Epithelial cell of esophagus (primary cell): Measurements from ENCODE around the gene ITGAE.

ENCODE experiments used
- DNase-seq: peaks from one replicate; pipeline ENCODE4 v3.0.0; 2010; ENCODE audit warnings: low read depth
- H3K4me3 ChIP-seq: 2 replicates; pipeline ENCODE4 v1.5.1; 2011; ENCODE audit warnings: mild to moderate bottlenecking, low read length, control low read depth
- CTCF ChIP-seq: IDR thresholded peaks from 2 replicates; pipeline ENCODE4 v1.5.1; 2011; ENCODE audit warnings: low read depth, mild to moderate bottlenecking, low read length, control low read depth, inconsistent platforms; ENCODE audit not compliant: insufficient read depth; ENCODE audit errors: missing control alignments

The ITGAE gene

GRCh38 chr17:3678821-3679530 is 122.0 kb downstream of the ITGAE start:
- H3K4me3 ChIP-seq: no peak overlapping the region
- no peak for TF ChIP-seq CTCF
- DNase-seq: no peak

- no peak for DNase-seq
- no peak overlapping the region for H3K4me3 ChIP-seq
- no peak for TF ChIP-seq CTCF
These were observed 122.7 kb downstream of the ITGAE start for GRCh38 chr17:3678095-3678820.

- H3K4me3 ChIP-seq: no peak overlapping the region
- no peak for DNase-seq
- TF ChIP-seq CTCF: no peak
These were observed 125.1 kb downstream of the ITGAE start for GRCh38 chr17:3675886-3676285.

GRCh38 chr17:3672571-3672970 is 128.4 kb downstream of the ITGAE start:
- no peak for DNase-seq
- H3K4me3 ChIP-seq: no peak overlapping the region
- TF ChIP-seq CTCF: no peak

GRCh38 chr17:3669548-3669947 is 131.4 kb downstream of the ITGAE start:
- peak overlapping the region; percentile 61 for H3K4me3 ChIP-seq
- no peak for DNase-seq
- TF ChIP-seq CTCF: no peak

GRCh38 chr17:3669085-3669347 is 132.0 kb downstream of the ITGAE start:
- DNase-seq: no peak
- TF ChIP-seq CTCF: no peak
- peak overlapping the region; percentile 61 for H3K4me3 ChIP-seq

GRCh38 chr17:3668279-3669084 is 132.5 kb downstream of the ITGAE start, which contains the start of the genes EMC6 and TAX1BP3:
TSS of gene EMC6 (plus strand) at chr17:3668812. CDS start at chr17:3669147, 335 bp downstream.
TSS of gene TAX1BP3 (minus strand) at chr17:3668578. CDS start at chr17:3668526, 52 bp downstream.
- DNase-seq: peak; percentile 97
- peak within 1 kb of the TSS; percentile 94 for H3K4me3 ChIP-seq
- TF ChIP-seq CTCF: no peak
